Right cardiac atrium (tissue), 5 donors: ENCODE data around the gene KCND1. TPM values are rescaled to one million over a fixed set of nuclear protein-coding genes. Genes with fewer than 3 reads are reported as not detected.

Experiments used
- polyA plus RNA-seq: library from polyadenylated mRNA; stranded (reverse); fragments of 200-250 nt; gene quantifications from one replicate; pipeline ENCODE4 v1.2.3, GENCODE V29; 2013
- total RNA-seq, 4 donors: library from RNA; stranded (reverse); fragmentation: NEBNext Ultra II Directional; extraction: Animal tissue kit (Norgen Biotek cat#: 25700); gene quantifications; one replicate each; pipeline ENCODE4 v1.2.1, GENCODE V29; 2021
- donor health status: healthy with polysubstance abuse.
- donor health status: DM: no; HTN: yes; CAD: no.
- donor health status: DM: no; HTN: no; CAD: no.
- donor health status: DM: no; HTN: yes; CAD: no; lungs with severe emphysema.
- donor health status: DM: yes; HTN: yes; CAD: no.

KCND1 gene
- total and polyA plus RNA-seq, 5 donors: 0.97 to 1.6 (median 1.4) TPM

Other genes starting within 250 kb of the KCND1 start
- not detected for gene GLOD5, start 210.1 kb downstream of the KCND1 start, total RNA-seq
- not detected for gene GLOD5, start 210.1 kb downstream of the KCND1 start, polyA plus RNA-seq
- gene GATA1, start 185.3 kb downstream of the KCND1 start, total RNA-seq: not detected
- not detected for gene GATA1, start 185.3 kb downstream of the KCND1 start, polyA plus RNA-seq
- 10 to 100 TPM; 42.6 to 56.7 (median 50.5) TPM for gene HDAC6, start 169.8 kb downstream of the KCND1 start, total RNA-seq
- gene HDAC6, start 169.8 kb downstream of the KCND1 start, polyA plus RNA-seq: 41.5 TPM
- not detected for gene ERAS, start 145.3 kb downstream of the KCND1 start, total RNA-seq
- gene ERAS, start 145.3 kb downstream of the KCND1 start, polyA plus RNA-seq: not detected
- 1 to 10 TPM; 1.6 to 8.3 (median 4.9) TPM for gene PCSK1N, start 136.2 kb downstream of the KCND1 start, total RNA-seq
- gene PCSK1N, start 136.2 kb downstream of the KCND1 start, polyA plus RNA-seq: 9.6 TPM
- 10 to 100 TPM; 45.3 to 68.2 (median 59.7) TPM for gene TIMM17B, start 74.1 kb downstream of the KCND1 start, total RNA-seq
- 74.4 TPM for gene TIMM17B, start 74.1 kb downstream of the KCND1 start, polyA plus RNA-seq
- gene PQBP1, start 73.9 kb downstream of the KCND1 start, total RNA-seq: 10 to 100 TPM; 59.8 to 72.6 (median 69.8) TPM
- gene PQBP1, start 73.9 kb downstream of the KCND1 start, polyA plus RNA-seq: 78.6 TPM
- 10 to 100 TPM in 3 of 4 donors, 1 to 10 TPM in 1; 9.9 to 16.7 (median 13.2) TPM for gene SLC35A2, start 60.2 kb downstream of the KCND1 start, total RNA-seq
- gene SLC35A2, start 60.2 kb downstream of the KCND1 start, polyA plus RNA-seq: 10.4 TPM
- 1 to 10 TPM; 3.6 to 6.6 (median 5.7) TPM for gene PIM2, start 52.8 kb downstream of the KCND1 start, total RNA-seq
- gene PIM2, start 52.8 kb downstream of the KCND1 start, polyA plus RNA-seq: 4.3 TPM
- 10 to 100 TPM; 22.7 to 27.3 (median 24.9) TPM for gene OTUD5, start 14.2 kb downstream of the KCND1 start, total RNA-seq
- gene OTUD5, start 14.2 kb downstream of the KCND1 start, polyA plus RNA-seq: 19.9 TPM
- gene GRIPAP1, start 30.4 kb upstream of the KCND1 start, total RNA-seq: 10 to 100 TPM; 24.0 to 34.1 (median 27.8) TPM
- 20.6 TPM for gene GRIPAP1, start 30.4 kb upstream of the KCND1 start, polyA plus RNA-seq
- gene TFE3, start 71.5 kb upstream of the KCND1 start, total RNA-seq: 10 to 100 TPM; 26.4 to 37.8 (median 28.3) TPM
- gene TFE3, start 71.5 kb upstream of the KCND1 start, polyA plus RNA-seq: 21.4 TPM
- gene CCDC120, start 87.2 kb upstream of the KCND1 start, total RNA-seq: 1 to 10 TPM; 1.6 to 2.7 (median 1.9) TPM
- 1.2 TPM for gene CCDC120, start 87.2 kb upstream of the KCND1 start, polyA plus RNA-seq
- gene PRAF2, start 102.2 kb upstream of the KCND1 start, total RNA-seq: 10 to 100 TPM; 14.2 to 20.2 (median 17.6) TPM
- gene PRAF2, start 102.2 kb upstream of the KCND1 start, polyA plus RNA-seq: 23.4 TPM
- gene WDR45, start 108.0 kb upstream of the KCND1 start, total RNA-seq: 10 to 100 TPM; 70.0 to 81.1 (median 79.8) TPM
- 82.5 TPM for gene WDR45, start 108.0 kb upstream of the KCND1 start, polyA plus RNA-seq
- gene GPKOW, start 151.9 kb upstream of the KCND1 start, total RNA-seq: 10 to 100 TPM; 17.4 to 20.1 (median 18.1) TPM
- 14.2 TPM for gene GPKOW, start 151.9 kb upstream of the KCND1 start, polyA plus RNA-seq
- 10 to 100 TPM in 3 of 4 donors, 1 to 10 TPM in 1; 9.0 to 16.6 (median 15.4) TPM for gene MAGIX, start 190.9 kb upstream of the KCND1 start, total RNA-seq
- 16.5 TPM for gene MAGIX, start 190.9 kb upstream of the KCND1 start, polyA plus RNA-seq
- gene PLP2, start 200.1 kb upstream of the KCND1 start, total RNA-seq: 10 to 100 TPM; 83.0 to 96.4 (median 87.0) TPM
- 89.0 TPM for gene PLP2, start 200.1 kb upstream of the KCND1 start, polyA plus RNA-seq
- gene PRICKLE3, start 214.5 kb upstream of the KCND1 start, total RNA-seq: 10 to 100 TPM in 3 of 4 donors, 1 to 10 TPM in 1; 9.0 to 12.1 (median 11.0) TPM
- 8.5 TPM for gene PRICKLE3, start 214.5 kb upstream of the KCND1 start, polyA plus RNA-seq
- 1 to 10 TPM; 2.1 to 3.1 (median 2.4) TPM for gene SYP, start 228.3 kb upstream of the KCND1 start, total RNA-seq
- gene SYP, start 228.3 kb upstream of the KCND1 start, polyA plus RNA-seq: 3.0 TPM